RWPE2 (cell line): ENCODE measurements around the gene ME3.

Experiments
- ATAC-seq: fragments of 200-7000 bp; cut with Tn5 transposase; 3 replicates; pipeline ENCODE4 v1.9.1; 2021; ENCODE audit warnings: low read depth
- DNase-seq: peaks from one replicate; pipeline ENCODE4 v3.0.0-alpha.2; 2020; ENCODE audit warnings: low spot score
- H3K27ac ChIP-seq: fragments of 450-650 bp; 2 replicates; pipeline ENCODE4 v1.5.1; 2017; ENCODE audit warnings: mild to moderate bottlenecking; ENCODE audit not compliant: poor library complexity, severe bottlenecking
- H3K27me3 ChIP-seq: fragments of 250-450 bp; sonication (Bioruptor Pico); 2 replicates; pipeline ENCODE4 v1.5.1; 2021; ENCODE audit warnings: mild to moderate bottlenecking, moderate library complexity; ENCODE audit not compliant: insufficient read depth, poor library complexity, severe bottlenecking
- H3K36me3 ChIP-seq: fragments of 250-450 bp; sonication (Bioruptor Pico); 2 replicates; pipeline ENCODE4 v1.5.1; 2020; ENCODE audit warnings: low read depth, mild to moderate bottlenecking, moderate library complexity
- H3K4me1 ChIP-seq: fragments of 250-450 bp; sonication (Bioruptor Pico); 2 replicates; pipeline ENCODE4 v1.5.1; 2021; ENCODE audit warnings: mild to moderate bottlenecking, moderate library complexity; ENCODE audit not compliant: insufficient read depth, poor library complexity, severe bottlenecking
- H3K4me3 ChIP-seq: fragments of 250-450 bp; sonication (Bioruptor Pico); 2 replicates; pipeline ENCODE4 v1.5.1; 2021; ENCODE audit warnings: mild to moderate bottlenecking, moderate library complexity; ENCODE audit not compliant: severe bottlenecking
- H3K9me3 ChIP-seq: fragments of 250-450 bp; sonication (Bioruptor Pico); 2 replicates; pipeline ENCODE4 v1.5.1; 2021; ENCODE audit warnings: mild to moderate bottlenecking, moderate library complexity; ENCODE audit not compliant: severe bottlenecking
- CTCF ChIP-seq: fragments of 450-650 bp; IDR thresholded peaks from one replicate; pipeline ENCODE4 v1.5.1; 2017; ENCODE audit warnings: mild to moderate bottlenecking, moderate library complexity; ENCODE audit not compliant: poor library complexity, severe bottlenecking

ME3 gene

GRCh38 chr11:86718521-86718920 is 46.1 kb upstream of the ME3 start:
- ATAC-seq, result no peak
- H3K27ac ChIP-seq, result peak overlapping the region; percentile 97
- no peak for TF ChIP-seq CTCF
- DNase-seq, result no peak
- H3K9me3 ChIP-seq, result peaks cover 5% of the 10 kb centered on the region
- peaks cover 4% of the 10 kb centered on the region; the same call in 1 of the 2 replicates for H3K36me3 ChIP-seq
- no peak overlapping the region for H3K4me3 ChIP-seq
- no peaks in the 10 kb centered on the region for H3K27me3 ChIP-seq
- H3K4me1 ChIP-seq, result peaks cover 29% of the 10 kb centered on the region

GRCh38 chr11:86717817-86718501 is 45.5 kb upstream of the ME3 start:
- no peak for DNase-seq
- H3K4me3 ChIP-seq, result no peak overlapping the region
- H3K36me3 ChIP-seq, result peaks cover 4% of the 10 kb centered on the region; the same call in 1 of the 2 replicates
- peak overlapping the region; percentile 97 for H3K27ac ChIP-seq
- peaks cover 29% of the 10 kb centered on the region for H3K4me1 ChIP-seq
- H3K9me3 ChIP-seq, result peaks cover 2% of the 10 kb centered on the region
- no peak for ATAC-seq
- TF ChIP-seq CTCF, result no peak
- no peaks in the 10 kb centered on the region for H3K27me3 ChIP-seq

- no peak overlapping the region for H3K27ac ChIP-seq
- ATAC-seq, result no peak
- no peak for TF ChIP-seq CTCF
These were observed 43.2 kb upstream of the ME3 start for GRCh38 chr11:86715611-86716010.

GRCh38 chr11:86713552-86713951 is 41.1 kb upstream of the ME3 start:
- ATAC-seq (no peak), DNase-seq (no peak)
- Histone ChIP-seq H3K9me3 (peaks cover 4% of the 10 kb centered on the region), H3K27me3 (no peaks in the 10 kb centered on the region), H3K36me3 (no peaks in the 10 kb centered on the region), H3K27ac (no peak overlapping the region), H3K4me1 (peaks cover 5% of the 10 kb centered on the region), H3K4me3 (no peak overlapping the region)
- no peak for TF ChIP-seq CTCF

More at GRCh38 chr11:86715611-86716010, 43.2 kb upstream of the ME3 start:
- no peak for DNase-seq
- Histone ChIP-seq H3K4me3 (no peak overlapping the region), H3K27me3 (no peaks in the 10 kb centered on the region), H3K4me1 (peaks cover 26% of the 10 kb centered on the region), H3K36me3 (no peaks in the 10 kb centered on the region), H3K9me3 (no peaks in the 10 kb centered on the region)

- H3K4me3 ChIP-seq, result no peak overlapping the region
- H3K9me3 ChIP-seq, result peaks cover 4% of the 10 kb centered on the region
- H3K4me1 ChIP-seq, result no peaks in the 10 kb centered on the region
- ATAC-seq (no peak), DNase-seq (no peak)
- no peaks in the 10 kb centered on the region for H3K36me3 ChIP-seq
- H3K27me3 ChIP-seq, result no peaks in the 10 kb centered on the region
- no peak for TF ChIP-seq CTCF
- H3K27ac ChIP-seq, result no peak overlapping the region
These were observed 38.5 kb upstream of the ME3 start for GRCh38 chr11:86710936-86711335.
